Suprapubic skin (tissue), 4 donors: ENCODE measurements around the gene TNFRSF1B. TPM values are rescaled to one million over a fixed set of nuclear protein-coding genes. Genes with fewer than 3 reads are reported as not detected.

Experiments
- DNase-seq, 2 donors: peaks; one replicate each; pipeline ENCODE4 v3.0.0-alpha.2; 2019; ENCODE audit warnings: low spot score in 2 of 2
- H3K27ac ChIP-seq: fragments of 200-600 bp; sonication (generic); one replicate; pipeline ENCODE4 v1.5.1; 2019
- H3K27me3 ChIP-seq: fragments of 200-600 bp; sonication (generic); one replicate; pipeline ENCODE4 v1.5.1; 2019
- H3K36me3 ChIP-seq: fragments of 200-600 bp; sonication (generic); one replicate; pipeline ENCODE4 v1.5.1; 2019
- H3K4me1 ChIP-seq: fragments of 200-600 bp; sonication (generic); one replicate; pipeline ENCODE4 v1.5.1; 2019
- H3K4me3 ChIP-seq: fragments of 200-600 bp; sonication (generic); one replicate; pipeline ENCODE4 v1.5.1; 2019; ENCODE audit warnings: mild to moderate bottlenecking
- H3K9me3 ChIP-seq: fragments of 200-600 bp; sonication (generic); one replicate; pipeline ENCODE4 v1.5.1; 2019
- EP300 ChIP-seq: sonication (generic); formaldehyde crosslinking; IDR thresholded peaks from one replicate; pipeline ENCODE4 v1.6.1; 2017; ENCODE audit warnings: antibody characterized with exemption
- POLR2A ChIP-seq, 2 donors: fragments of 450-650 bp; IDR thresholded peaks; one replicate each; pipeline ENCODE4 v1.6.1; 2017; ENCODE audit warnings: antibody characterized with exemption in 2 of 2, mild to moderate bottlenecking in 2 of 2, moderate library complexity in 2 of 2
- POLR2AphosphoS5 ChIP-seq, 3 donors: sonication (generic); formaldehyde crosslinking; IDR thresholded peaks; one replicate each; pipeline ENCODE4 v1.6.1; 2017; ENCODE audit warnings: antibody characterized with exemption in 3 of 3
- WGBS: methylation state at CpG from one replicate; pipeline ENCODE4 v1.1.5; 2018; 5-methylcytosine and 5-hydroxymethylcytosine counted together
- total RNA-seq, 4 donors: library from RNA; depleted of rRNA; stranded (reverse); fragments of >200 nt; gene quantifications; one replicate each; pipeline ENCODE4 v1.1.0, GENCODE V29; 2016
- TF ChIP-seq, protein P1 (sequence below), 2 donors: fragments of 200-600 bp in 1 of 2; fragments of 450-650 bp in 1 of 2; sonication (generic) in 1 of 2; IDR thresholded peaks; one replicate each; pipeline ENCODE4 v1.5.1; 2016 to 2019; ENCODE audit warnings: antibody characterized with exemption in 2 of 2, mild to moderate bottlenecking in 1 of 2, moderate library complexity in 1 of 2

Gene TNFRSF1B
- total RNA-seq, 4 donors from 2014 or later: 6.3 to 35.2 (median 11.9) TPM

DNA sequence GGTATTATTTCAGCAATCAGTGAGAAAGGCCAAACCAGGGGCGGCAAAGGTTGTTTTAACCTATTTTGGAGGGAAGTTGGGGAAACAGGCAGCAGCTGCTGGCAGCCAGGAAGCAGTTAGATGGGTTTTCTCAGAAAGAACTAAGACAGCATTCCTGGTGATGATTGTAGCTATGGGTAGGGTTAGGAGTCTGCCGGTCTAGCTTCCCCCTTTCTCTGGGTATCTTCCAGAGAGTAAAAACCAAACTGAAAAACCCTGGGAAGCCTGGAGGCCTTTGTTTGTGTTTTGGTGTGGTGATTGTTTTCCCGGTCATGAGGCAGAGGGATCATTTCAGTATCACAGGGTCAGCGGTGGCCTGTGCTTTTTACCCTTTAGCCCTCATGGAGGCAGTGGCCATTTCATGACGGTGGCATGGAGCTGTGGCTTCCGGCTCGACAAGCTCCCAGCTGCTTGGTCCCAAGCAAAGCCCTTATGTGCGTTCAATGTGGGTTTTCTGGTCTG, 19.5 kb upstream of the TNFRSF1B start:
- Histone ChIP-seq H3K36me3 (no peaks in the 10 kb centered on the region), H3K4me1 (peaks cover 35% of the 10 kb centered on the region), H3K4me3 (no peak overlapping the region), H3K27me3 (no peaks in the 10 kb centered on the region), H3K27ac (peak overlapping the region; percentile 65), H3K9me3 (peaks cover 4% of the 10 kb centered on the region)
- WGBS: 81% methylated on average over 8 of the region's 8 CpGs
- no peak for DNase-seq
- TF ChIP-seq, protein P1, sequence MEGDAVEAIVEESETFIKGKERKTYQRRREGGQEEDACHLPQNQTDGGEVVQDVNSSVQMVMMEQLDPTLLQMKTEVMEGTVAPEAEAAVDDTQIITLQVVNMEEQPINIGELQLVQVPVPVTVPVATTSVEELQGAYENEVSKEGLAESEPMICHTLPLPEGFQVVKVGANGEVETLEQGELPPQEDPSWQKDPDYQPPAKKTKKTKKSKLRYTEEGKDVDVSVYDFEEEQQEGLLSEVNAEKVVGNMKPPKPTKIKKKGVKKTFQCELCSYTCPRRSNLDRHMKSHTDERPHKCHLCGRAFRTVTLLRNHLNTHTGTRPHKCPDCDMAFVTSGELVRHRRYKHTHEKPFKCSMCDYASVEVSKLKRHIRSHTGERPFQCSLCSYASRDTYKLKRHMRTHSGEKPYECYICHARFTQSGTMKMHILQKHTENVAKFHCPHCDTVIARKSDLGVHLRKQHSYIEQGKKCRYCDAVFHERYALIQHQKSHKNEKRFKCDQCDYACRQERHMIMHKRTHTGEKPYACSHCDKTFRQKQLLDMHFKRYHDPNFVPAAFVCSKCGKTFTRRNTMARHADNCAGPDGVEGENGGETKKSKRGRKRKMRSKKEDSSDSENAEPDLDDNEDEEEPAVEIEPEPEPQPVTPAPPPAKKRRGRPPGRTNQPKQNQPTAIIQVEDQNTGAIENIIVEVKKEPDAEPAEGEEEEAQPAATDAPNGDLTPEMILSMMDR (IDR thresholded peaks at IDR 0.05): no peak
- TF ChIP-seq EP300: no peak
- TF ChIP-seq POLR2A (IDR thresholded peaks at IDR 0.05): no peak
- TF ChIP-seq POLR2AphosphoS5 (IDR thresholded peaks at IDR 0.05): no peak

DNA sequence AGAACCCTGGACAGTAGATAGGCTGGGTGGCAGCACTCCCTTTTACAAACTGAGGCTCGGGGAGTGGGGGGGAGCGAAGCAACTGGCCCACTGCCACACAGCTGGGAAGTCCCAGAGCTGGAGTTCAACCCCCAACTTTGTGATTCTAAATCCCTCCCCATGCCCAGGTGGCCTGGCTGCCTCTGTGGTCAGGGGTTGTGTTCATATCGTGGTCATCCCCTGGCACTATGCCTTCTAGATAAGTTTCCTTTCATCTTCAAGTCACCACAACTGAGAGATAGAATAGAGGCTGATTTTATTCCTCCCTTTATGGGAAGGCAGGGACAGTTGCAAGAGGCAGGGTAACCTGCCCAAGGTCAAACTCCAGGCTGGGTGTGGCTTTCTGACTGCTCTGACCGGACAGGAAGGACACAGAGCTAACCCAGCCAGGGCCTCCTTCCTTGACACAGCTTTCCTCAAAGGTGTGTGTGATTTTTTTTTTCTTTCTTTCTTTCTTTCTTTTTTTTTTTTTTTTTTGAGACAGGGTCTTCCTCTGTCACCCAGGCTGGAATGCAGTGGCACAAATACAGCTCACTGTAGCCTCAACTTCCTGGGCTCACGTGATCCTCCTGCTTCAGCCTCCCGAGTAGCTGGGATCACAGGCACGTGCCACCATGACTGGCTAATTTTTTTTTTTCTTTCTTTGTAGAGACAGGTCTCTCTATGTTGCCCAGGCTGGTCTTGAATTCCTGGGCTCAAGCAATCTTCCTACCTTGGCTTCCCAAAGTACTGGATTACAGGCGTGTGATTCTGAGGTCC, 18.4 kb upstream of the TNFRSF1B start:
- Histone ChIP-seq H3K27ac (peak overlapping the region; percentile 65), H3K4me3 (no peak overlapping the region), H3K36me3 (no peaks in the 10 kb centered on the region), H3K27me3 (no peaks in the 10 kb centered on the region), H3K9me3 (peaks cover 4% of the 10 kb centered on the region), H3K4me1 (peaks cover 38% of the 10 kb centered on the region)
- no peak for TF ChIP-seq POLR2AphosphoS5 (IDR thresholded peaks at IDR 0.05)
- TF ChIP-seq POLR2A (IDR thresholded peaks at IDR 0.05): no peak
- no peak for TF ChIP-seq EP300
- TF ChIP-seq, protein P1 (IDR thresholded peaks at IDR 0.05): no peak
- 78% methylated on average over 6 of the region's 8 CpGs for WGBS
- DNase-seq: no peak

DNA sequence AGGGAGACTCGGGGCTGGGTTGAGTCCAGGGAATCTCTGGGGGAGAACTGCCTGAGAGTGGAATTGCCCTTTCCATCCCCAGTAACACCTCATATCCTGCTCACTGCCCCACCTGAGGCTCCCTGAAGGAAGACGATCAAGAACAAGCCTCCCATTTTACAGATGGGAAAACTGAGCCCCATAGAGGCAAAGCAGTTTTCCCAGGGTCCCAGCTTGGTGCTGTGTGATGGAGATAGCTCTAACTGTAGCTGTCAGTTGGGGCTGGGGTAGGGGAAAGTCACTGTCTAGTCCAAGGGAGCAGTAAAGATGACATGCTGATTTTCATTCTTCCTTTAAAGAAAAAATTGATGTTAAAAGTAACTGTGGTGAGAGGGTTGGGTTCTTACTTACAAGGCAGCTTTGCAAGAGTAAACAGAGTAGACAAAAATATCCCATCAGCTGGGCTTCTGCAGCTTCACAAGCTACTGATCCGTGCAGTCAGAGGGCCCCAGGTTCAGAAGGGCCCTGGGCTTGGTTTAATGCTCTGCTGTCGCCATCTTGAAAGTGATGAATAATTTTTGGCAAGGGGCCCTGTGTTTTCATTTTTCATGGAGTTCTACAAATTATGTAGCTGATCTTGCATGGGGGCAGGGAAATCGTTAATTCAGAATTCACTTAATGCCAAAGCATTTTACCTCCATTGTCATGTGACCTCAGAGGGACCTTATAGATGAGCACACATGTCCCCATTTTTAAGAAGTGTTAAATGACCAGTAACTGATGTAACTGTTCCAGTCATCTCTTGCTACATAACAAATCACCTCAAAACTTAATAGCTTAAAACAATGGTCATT, 17.6 kb upstream of the TNFRSF1B start:
- TF ChIP-seq POLR2AphosphoS5 (IDR thresholded peaks at IDR 0.05): no peak
- TF ChIP-seq EP300: no peak
- no peak for DNase-seq
- H3K36me3 ChIP-seq: no peaks in the 10 kb centered on the region
- H3K9me3 ChIP-seq: peaks cover 4% of the 10 kb centered on the region
- no peak overlapping the region for H3K4me3 ChIP-seq
- H3K4me1 ChIP-seq: peaks cover 36% of the 10 kb centered on the region
- H3K27ac ChIP-seq: no peak overlapping the region
- WGBS: 78% methylated on average over 5 of the region's 5 CpGs
- H3K27me3 ChIP-seq: no peaks in the 10 kb centered on the region

GRCh38 chr1:12149791-12150175, 17.0 kb upstream of the TNFRSF1B start:
- peaks cover 30% of the 10 kb centered on the region for H3K4me1 ChIP-seq
- no peaks in the 10 kb centered on the region for H3K36me3 ChIP-seq
- H3K27ac ChIP-seq: no peak overlapping the region
- TF ChIP-seq EP300: no peak
- TF ChIP-seq, protein P1 (IDR thresholded peaks at IDR 0.05): no peak
- no peak for TF ChIP-seq POLR2A (IDR thresholded peaks at IDR 0.05)
- no peak for TF ChIP-seq POLR2AphosphoS5 (IDR thresholded peaks at IDR 0.05)
- DNase-seq: no peak
- no peaks in the 10 kb centered on the region for H3K27me3 ChIP-seq
- WGBS: 92% methylated on average over 4 of the region's 6 CpGs
- peaks cover 4% of the 10 kb centered on the region for H3K9me3 ChIP-seq
- no peak overlapping the region for H3K4me3 ChIP-seq

DNA sequence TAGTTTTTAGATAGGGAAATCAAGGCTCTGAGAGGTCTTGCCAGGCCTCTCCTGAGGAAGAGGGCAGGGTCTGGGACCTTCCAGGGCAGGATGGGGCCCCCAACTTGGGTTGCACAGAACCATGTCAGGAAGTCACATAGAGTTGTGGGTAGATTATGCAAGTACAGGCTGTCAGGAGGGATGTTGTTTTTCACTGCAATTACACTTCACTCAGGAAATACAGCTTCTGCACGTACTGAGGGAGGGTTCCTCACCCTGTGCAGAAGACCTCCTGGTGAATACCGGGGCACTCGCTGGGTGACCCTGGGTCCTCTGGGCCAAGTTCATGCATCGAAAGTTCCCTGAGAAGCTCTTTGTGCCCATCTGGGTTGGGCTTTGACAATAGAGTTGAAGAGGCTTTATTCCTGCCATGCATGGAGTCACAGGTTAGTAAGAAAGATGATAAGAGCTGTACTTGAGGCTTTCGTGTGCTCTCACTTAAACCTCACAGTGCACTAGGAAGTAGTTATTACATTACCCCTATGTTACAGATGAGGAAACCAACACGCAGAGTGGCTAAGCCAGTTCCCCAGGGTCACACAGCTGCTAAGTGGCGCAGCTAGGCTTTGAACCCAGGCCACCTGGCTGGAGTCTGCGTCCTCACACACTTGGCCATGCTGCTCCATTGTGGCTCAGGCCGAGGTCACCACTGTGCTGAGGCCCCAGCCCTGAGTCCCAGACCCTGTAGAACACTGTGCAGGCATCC, 16.2 kb upstream of the TNFRSF1B start:
- no peak for DNase-seq
- Histone ChIP-seq H3K9me3 (peaks cover 4% of the 10 kb centered on the region), H3K4me1 (peaks cover 26% of the 10 kb centered on the region), H3K36me3 (no peaks in the 10 kb centered on the region), H3K4me3 (no peak overlapping the region), H3K27ac (no peak overlapping the region), H3K27me3 (no peaks in the 10 kb centered on the region)
- WGBS: 74% methylated on average over 8 of the region's 9 CpGs
- TF ChIP-seq POLR2A (IDR thresholded peaks at IDR 0.05) (no peak), POLR2AphosphoS5 (IDR thresholded peaks at IDR 0.05) (no peak), EP300 (no peak)
- TF ChIP-seq, protein P1 (IDR thresholded peaks at IDR 0.05): no peak
